ENCODE measurements around the gene AK4.

The AK4 gene

DNA sequence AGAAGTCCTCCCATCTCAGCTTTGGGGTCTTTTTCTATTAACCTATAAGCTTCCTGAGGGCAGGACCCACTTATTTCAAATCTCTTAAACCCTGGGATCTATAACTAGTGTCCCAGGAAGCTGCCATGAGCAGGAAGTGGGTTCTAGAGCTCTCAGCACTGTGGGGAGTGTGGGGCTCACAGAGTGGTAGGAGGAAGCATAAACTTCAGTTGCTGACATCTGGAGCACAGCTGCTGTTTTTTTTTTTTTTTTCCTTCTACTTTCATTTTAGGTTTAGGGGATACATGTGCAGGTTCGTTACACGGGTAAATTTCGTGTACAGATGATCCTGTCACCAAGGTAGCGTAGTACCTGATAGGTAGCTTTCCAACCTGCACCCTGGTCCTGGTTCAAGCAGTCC is 59.3 kb downstream of the AK4 start:
- H3K27ac ChIP-seq = no peak overlapping the region

DNA sequence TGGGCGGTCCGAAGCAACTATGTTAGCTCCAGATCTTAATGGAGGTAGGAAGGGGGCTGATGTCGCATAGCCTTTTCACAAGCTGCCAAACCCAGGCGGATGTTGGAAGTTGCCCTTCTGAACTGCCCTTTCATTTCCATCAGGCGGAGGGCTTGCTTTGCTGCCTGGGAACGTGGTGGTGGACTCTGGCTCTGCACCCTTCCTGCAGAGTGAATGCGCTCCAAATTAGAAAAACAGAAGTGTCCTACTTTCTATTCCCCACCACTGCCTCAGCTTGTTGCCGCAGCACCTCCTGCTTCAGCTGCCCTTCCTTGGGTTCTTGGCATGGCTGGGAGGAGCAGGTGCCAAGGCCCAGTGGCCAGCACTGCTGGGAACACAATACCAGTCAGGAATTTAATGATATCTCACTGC is 60.6 kb downstream of the AK4 start:
- H3K27ac ChIP-seq = no peak overlapping the region
- no peak overlapping the region for H3K4me3 ChIP-seq

More for the DNA sequence above, 59.3 kb downstream of the AK4 start:
- H3K4me3 ChIP-seq = no peak overlapping the region

DNA sequence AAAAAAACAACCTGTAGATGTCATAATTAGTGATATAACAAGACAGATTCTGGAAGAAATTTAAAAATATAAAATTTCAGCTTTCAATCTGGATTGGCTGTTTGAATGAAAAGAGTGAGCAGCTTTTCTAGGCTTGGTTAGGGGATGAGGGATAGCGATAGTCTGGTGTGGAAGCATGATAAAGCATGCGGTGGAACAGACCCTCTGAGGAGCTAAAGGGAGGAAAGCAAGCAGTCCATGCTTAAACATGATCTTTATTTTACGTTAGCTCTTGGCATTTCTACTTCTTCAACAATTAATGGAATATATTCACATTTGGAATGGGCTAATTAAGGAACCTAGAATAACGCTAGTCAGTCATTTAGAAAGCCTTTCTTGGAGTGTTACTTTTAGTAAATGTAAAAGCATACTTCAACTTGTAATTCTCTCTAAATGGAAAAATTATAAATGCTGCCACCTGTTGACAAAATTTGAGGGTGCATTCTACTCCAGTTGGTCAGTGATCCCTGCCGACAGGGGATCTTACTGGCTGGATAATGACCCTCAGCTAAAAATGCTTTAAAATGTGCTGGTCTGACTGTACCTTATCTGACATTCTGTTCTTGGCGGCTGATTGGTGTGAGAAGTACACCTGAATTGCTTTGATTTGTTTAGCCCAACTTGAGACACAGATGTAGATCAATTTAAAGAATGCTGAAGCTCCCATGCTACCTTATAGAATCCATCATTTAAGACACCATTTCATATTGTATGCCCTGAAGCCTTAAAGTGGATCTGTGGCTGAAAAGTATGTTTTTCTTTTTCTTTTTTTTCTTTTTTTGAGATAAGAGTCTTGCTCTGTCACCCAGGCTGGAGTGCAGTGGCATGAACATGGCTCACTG is 61.2 kb downstream of the AK4 start:
- Histone ChIP-seq H3K4me3 (no peak overlapping the region), H3K27ac (no peak overlapping the region)

DNA sequence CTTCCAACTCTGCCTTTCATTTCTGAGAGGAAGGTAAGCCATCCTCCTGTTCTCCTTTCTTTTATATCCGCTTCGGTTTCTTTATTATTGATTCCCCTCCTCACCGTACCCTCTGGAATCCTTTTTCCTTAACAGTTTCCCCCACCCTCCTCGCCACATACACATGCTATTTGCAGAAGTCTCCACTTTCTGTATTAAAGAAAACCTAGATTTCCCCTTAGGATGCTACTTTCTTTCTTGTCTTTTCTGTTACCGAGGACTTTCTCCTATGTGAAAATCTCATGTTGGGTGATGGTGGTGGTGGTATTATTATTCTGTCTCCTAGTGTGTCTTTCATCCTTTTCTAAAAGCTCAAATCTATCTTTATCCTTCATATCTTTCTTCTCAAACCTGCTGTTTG is 62.3 kb downstream of the AK4 start:
- no peak overlapping the region for H3K27ac ChIP-seq
- H3K4me3 ChIP-seq = no peak overlapping the region

DNA sequence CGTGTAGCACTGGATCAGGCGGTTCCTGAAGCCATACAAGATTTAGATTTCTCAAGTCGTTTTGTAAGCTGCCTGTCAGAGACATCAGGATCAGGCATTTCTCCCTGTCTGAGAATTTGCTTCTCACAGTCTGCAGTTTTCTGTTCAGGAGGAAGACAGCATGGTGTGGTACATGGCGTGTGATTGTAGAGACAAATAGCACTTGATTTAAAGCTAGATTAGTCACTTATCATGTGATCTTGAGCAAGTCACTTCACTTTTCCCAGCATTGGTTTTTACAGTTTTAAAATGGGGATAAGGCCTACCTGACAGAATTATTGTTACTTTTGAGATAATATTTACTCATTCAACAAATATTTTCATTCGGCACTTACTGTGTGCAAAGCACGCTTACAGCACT is 63.3 kb downstream of the AK4 start:
- no peak overlapping the region for H3K27ac ChIP-seq
- H3K4me3 ChIP-seq = no peak overlapping the region

DNA sequence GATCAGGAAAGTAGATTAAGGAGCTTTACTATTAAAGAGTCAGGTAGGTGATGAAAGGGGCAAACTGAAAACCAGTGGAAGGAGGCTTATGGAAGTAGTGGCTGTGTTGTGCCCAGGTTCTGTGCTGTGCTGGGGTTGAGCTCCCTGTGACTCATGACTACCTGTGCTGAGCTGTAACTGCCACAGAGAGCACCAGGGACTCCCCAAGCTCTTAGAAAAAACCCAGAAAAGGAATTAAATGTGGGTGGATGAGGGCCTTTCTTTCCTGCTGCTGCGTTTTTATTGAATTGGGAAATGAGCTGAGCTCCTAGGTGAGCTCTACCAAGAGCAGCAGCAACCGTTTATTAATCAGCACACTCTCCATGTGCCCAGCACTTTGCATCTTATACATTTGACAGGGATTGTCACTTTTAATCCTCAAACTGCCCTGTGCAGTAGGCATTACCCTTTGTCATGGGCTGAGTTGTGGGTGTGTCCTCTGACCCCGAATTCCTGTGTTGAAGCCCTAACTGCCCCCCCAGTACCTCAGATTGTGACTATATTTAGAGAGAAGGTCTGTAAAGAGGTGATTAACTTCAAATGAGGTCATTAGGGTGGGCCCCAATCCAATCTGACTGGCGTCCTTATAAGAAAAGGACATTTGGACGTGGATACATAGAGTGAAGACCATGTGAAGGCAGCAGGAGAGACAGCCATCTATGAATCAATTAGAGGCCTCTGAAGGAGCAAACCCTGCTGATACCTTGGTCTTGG is 65.4 kb downstream of the AK4 start:
- Histone ChIP-seq H3K27ac (no peak overlapping the region), H3K4me3 (no peak overlapping the region)

DNA sequence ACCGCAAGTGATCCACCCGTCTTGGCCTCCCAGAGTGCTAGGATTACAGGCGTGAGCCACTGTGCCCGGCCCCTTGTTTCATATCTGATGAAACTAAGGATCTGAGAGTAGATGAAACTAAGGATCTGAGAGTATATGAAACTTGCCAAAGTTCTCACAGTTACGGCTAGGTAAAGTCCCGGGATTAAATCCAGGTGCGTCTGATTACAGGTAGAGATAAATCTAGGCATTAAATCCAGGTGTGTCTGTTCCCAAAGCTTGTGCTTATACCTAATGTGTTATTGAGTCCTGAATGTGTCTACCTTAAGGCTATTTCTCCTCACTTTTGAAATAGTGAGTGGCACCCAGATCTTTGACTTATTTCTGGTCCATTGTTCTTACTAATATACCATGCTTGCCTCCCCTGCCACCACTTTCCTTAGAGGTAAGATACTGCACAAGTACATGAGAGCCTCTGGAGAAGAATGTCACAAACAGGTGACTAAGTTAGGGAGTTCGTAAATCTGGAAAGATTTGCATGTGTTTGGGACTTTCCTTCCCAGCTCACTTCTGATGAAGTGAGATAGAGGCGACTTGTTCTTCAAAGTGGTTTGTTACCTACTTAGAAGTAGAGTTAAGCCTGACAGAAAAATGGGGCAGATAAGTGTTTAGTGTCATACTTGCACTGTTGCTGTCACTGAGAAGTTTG is 66.5 kb downstream of the AK4 start:
- no peak overlapping the region for H3K27ac ChIP-seq
- H3K4me3 ChIP-seq = no peak overlapping the region

DNA sequence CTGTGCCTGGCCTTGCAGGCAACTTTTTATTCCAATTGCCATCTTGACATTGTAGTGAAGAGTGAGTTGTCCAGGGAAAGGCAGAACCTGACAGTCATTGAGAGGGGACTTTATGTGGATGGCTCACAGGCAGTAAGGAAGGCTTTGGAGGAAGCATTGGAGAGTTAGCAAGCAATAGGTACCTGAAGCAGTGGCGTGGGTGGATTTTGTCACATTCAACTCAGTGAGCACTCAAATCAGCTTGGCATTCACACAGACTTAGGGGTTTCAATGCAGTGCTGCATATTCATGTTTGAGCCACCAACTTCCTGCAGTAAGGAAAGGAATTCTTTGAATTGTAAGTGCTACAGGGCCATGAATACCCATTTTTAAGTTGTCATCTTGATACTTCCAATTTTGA is 69.0 kb downstream of the AK4 start:
- H3K27ac ChIP-seq = no peak overlapping the region
- no peak overlapping the region for H3K4me3 ChIP-seq

DNA sequence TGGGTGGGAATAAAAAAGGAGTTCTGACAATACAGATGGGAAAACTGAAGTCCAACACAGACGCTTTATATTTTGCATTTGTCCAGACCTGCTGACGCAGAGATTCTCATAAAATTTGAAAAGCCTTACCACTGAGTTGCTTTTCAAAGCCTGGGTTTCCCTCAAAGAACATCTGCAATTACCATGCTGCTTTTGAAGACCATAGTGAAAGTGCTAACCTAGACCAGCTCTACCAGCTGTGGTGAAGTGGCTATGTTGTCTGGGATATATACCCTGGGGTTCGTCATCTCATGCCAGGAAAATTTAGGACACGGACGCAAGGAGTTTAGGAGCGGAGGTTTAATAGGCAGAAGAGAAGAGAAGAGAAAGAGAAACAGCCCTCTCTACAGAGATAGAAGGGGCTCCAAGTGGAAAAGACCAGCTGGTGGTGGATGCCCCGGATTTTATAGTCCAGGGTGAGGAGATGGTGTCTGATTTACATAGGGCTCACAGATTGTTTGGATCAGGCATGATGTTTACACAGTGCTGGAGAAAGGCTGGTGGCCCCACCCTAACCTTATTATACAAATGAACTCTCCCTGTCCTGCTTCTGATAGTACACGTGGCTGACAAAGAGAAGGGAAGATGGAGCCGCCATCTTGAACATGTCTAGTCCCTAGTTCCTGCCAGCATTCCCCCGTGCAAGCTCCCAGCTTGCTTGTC is 73.8 kb downstream of the AK4 start:
- Histone ChIP-seq H3K4me3 (no peak overlapping the region), H3K27ac (no peak overlapping the region)

DNA sequence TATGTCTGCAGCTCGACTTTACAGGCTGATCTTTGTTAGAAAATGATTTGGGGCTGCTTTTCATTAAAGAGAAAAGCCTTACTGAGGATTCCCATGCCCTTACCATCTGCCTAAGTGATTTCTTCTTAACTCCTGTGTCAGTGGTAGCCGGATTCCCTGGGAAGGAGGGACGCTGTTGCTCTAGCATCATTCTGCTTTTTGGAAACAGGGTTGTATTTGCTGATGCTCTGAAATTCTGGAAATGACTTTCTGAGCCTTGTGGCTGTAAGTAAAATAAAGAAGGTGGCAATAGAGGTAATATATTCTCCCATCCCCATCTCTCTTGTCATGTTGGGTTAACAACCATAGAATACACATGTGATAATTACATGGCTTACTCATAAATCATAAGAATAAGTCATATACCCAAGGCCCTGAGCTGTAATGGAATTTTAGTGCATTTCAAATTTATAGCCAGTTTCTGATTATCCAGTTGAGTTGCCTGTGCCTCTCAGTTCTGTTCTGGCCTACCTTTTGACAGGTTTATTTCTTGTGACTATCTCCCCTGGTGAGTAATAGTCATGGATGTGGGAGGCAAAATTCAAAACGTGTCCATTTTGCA is 74.4 kb downstream of the AK4 start:
- Histone ChIP-seq H3K4me3 (no peak overlapping the region), H3K27ac (no peak overlapping the region)

DNA sequence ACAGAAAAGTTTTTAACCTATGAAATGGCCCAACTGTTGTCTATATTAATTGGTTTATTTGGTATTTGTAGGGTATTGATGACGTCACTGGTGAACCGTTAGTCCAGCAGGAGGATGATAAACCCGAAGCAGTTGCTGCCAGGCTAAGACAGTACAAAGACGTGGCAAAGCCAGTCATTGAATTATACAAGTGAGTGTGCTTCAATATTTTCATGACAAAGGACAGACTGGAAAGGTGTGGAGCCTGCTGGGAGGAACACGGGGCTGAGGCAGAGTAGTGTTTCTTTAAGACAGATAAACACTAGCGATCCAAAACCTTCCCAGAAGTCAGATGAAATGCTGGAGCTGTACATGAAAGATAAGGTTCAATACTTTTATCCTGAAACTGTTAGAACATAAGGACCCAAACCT is 76.7 kb downstream of the AK4 start:
- no peak overlapping the region for H3K4me3 ChIP-seq
- H3K27ac ChIP-seq = no peak overlapping the region

DNA sequence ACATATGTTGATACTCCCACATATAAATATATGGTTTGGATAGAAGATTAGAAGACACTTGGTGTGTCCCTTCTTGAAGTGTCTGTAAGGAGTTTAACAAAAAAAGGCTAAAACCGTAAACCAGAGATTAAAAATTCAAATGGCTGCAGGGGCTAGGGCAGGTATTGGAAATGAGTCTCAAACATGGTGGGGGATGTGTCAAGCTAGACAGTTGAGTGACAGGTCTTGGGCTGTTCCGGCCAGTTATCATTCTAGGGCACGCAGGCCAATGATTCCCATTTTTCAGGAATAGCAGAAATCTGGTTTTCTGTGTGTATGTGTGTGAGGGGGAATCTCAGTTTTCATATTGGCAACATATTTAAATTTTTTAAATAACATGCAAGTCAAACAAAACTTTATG is 77.2 kb downstream of the AK4 start:
- Histone ChIP-seq H3K4me3 (no peak overlapping the region), H3K27ac (no peak overlapping the region)

DNA sequence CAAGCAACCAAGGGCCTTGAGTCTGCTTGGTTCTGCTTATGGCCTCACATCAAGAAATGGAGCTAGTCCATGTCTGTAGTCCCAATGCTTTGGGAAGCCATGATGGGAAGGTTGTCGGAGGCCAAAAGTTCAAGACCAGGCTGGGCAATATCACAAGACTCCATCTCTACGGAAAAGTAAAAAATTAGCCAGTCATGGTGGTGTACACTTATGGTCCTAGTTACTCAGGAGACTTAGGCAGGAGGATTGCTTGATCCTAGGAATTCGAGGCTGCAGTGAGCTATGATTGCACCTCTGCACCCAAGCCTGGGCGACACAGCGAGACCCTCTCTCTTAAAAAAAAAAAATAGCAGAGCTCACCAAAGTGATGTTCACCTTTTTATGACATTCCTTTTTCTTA is 81.2 kb downstream of the AK4 start:
- Histone ChIP-seq H3K27ac (no peak overlapping the region), H3K4me3 (no peak overlapping the region)

DNA sequence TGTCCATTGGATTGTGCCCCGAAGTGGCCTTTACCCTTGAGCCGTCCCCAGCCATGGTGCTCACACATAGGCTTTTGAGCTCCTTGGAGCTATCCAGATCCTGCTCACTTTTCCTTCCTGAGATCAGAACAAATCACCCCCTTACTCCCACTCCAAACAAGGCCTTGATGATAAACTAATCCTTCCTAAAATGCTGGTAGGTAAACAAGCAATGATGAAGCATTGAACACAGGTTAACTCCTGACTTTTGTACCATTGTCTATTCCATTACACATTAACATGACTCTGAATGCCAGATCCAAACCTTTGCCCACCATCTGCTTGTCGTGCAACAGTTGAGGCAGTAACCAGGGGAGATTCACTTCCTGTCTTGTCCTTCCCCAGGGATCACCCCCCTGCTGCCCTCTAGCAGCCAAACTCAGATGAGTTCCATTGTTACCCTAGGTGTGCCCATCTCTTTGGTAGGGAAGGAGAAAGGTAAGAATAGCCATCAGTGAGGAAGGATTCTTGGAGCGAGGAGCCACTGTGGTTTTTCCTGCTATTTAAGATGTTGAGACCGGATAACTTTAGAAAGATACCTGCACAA is 81.8 kb downstream of the AK4 start:
- Histone ChIP-seq H3K4me3 (no peak overlapping the region), H3K27ac (no peak overlapping the region)

DNA sequence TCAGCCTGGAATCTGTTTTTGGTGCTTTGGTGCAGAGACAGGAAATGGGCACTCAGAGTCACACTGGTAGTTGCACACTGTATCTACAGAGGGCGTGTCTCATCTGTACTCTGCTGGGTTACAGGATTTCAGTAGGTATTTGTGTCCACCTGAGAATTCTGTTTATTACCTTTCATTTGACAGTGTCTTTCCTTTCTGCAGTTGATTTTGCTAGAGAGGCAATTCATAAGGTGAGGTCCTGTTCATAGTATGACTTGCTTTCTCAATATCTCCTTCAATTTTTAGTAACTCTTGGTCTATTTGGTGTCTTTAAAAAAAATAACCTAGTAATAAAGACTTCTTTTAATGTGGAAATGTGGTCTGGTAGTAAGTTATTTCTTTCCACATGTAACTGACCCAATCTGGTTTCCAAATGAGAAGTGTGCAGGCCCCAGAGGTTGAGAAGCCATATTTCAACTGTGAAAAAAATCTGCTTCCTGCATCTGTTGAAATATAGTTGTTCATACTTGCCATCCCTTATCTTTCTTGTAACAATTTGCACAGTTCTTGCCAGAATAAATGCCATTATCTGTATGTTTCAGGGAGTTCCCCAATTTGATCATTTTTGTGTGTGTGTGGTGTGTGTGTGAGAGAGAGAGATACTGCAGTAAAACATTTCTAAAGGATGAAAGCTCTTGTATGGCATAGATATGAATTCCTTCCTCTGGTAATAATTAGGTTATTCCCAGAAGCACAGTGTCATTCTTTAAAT is 82.9 kb downstream of the AK4 start:
- H3K4me3 ChIP-seq = no peak overlapping the region
- H3K27ac ChIP-seq = no peak overlapping the region

DNA sequence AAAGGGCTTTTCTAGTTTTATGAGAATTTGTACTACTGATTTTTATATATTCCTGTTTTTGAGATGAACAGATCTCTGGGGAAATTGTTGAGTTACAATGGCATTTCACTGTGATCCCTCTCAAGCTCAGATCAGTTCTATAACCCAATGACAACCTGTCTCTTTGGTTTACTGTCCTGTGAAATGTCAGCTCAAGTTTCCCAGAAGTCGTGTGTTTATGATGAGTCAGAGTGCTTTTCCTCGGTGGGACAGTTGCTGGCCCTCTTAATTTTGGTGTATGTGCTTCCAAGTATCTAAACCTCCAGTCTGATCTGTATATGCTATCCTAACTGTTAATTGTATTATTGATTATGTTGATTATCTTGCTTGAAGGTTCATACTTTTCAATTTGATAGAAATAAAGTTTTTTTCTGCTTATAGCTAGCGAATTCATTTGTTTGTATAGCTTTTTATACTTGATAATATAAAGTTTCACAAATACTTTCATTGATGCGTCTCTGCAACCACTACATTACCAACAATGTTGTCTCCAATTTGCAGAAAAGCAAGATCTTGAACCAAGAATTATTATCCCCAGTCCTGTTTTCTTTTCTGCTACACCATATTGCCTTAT is 83.8 kb downstream of the AK4 start:
- no peak overlapping the region for H3K4me3 ChIP-seq

DNA sequence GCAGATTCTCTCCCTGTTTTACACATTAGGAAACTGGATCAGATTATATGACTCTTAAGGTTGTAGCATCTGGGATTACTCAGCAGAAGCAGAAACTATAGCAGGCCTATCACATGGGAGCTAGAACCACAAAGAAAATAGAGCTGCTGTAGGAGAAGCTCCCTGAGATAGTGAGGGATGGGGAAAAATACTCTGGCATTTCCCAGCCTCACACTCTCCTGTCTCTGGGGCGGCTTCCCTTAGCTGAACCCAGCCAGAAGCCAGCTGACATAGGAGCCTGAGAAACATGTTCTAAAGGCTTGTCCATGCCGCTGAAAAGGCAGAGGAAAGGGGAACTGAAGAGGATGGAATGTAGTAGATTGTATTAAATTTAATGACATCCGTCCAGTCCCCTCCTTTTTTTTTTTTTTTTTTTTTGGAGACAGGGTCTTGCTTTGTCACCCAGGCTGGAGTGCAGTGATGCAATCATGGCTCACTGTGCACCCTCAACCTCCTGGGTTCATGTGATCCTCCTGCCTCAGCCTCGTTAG is 84.5 kb downstream of the AK4 start:
- Histone ChIP-seq H3K27ac (no peak overlapping the region), H3K4me3 (no peak overlapping the region)

More for the DNA sequence above, 83.8 kb downstream of the AK4 start:
- no peak overlapping the region for H3K27ac ChIP-seq

DNA sequence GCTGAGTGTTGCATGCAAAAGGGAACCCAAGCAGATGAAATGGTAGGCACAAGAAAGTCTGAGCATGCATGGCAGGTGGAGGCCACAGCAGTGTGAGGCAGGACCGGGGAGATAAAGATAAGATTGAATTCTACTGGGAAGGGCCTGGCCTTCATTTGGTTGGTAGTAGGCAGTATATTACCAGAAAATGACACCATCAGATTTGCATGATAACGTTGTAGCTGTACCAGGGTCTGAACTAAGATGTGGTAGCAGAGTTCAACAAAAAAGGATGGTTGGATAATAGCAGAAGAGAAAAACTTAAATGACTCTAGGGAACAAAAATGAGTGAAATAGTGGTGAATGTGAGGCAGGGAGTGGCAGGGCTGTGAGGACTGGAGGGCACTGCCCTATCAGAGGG is 85.8 kb downstream of the AK4 start:
- H3K4me3 ChIP-seq = no peak overlapping the region
- no peak overlapping the region for H3K27ac ChIP-seq

All from skin epidermis (tissue), 12 donors.